Fibroblast of lung (primary cell): Measurements from ENCODE around the gene HMCN2.

Experiments used
- CTCF ChIP-seq, 2 donors: IDR thresholded peaks in 1 of 2; conservative IDR thresholded peaks in 1 of 2; 1 replicate in 1 of 2; 2 replicates in 1 of 2; pipeline ENCODE4 v1.5.1; 2011 to 2012; ENCODE audit warnings: low read length in 2 of 2, control low read depth in 1 of 2, inconsistent platforms in 1 of 2, low read depth in 1 of 2, mild to moderate bottlenecking in 1 of 2
- EZH2 ChIP-seq: IDR thresholded peaks from 2 replicates; pipeline ENCODE4 v1.5.1; 2012; ENCODE audit warnings: low read length, control low read depth, mild to moderate bottlenecking; ENCODE audit errors: missing control alignments

GRCh38 chr9:130471411-130472183 lies 206.0 kb downstream of the HMCN2 start:
- TF ChIP-seq CTCF (conservative IDR thresholded peaks at IDR 0.05 in 1 of 2, IDR thresholded peaks at IDR 0.05 in 1 of 2; ENCODE audit: low read depth in 1 of 2, low read length in 2 of 2) (no peak), EZH2 (no peak)
